ENCODE measurements around the gene KRTAP1-3.

DNA sequence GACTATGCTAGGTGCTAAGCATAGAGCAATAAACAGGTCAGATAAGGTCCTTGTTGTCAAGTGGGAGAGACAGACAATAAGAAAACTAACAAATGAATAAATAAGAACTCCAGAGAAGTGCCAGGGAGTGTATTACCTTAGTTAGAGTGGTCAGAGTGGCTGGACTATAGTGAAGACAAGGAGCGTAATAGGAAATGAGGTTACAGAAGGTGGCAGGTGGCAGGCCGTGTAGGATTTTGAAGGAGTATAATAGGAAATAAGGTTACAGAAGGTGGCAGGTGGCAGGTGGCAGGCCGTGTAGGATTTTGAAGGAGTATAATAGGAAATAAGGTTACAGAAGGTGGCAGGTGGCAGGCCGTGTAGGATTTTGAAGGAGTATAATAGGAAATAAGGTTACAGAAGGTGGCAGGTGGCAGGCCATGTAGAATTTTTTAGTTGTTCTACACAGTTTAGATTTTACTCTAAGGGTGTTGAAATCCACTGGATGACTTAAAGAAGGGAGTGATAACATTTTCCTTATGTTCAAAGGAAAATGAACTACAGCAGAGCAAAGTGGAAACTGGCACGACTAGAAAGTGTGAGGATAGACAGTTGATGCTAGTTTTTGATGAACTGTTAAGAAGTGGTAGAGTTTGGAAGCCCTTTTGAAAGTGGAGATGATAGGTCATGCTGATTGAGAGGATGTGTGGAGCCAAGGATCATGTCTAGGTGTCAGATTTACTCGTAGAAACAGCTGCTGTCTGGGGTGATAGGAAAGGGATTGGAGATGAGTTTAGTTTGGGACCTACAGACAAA is 22.2 kb downstream of the KRTAP1-3 start:
- TF ChIP-seq CTCF (IDR thresholded peaks at IDR 0.05; ENCODE audit: low read length): no peak
- TF ChIP-seq EZH2phosphoT487 (IDR thresholded peaks at IDR 0.05; ENCODE audit: low read length): no peak

All from MM.1S (cell line).